ENCODE results near the gene MDH2.
"Not testable (repeated sequence)": the region's sequence is repeated elsewhere in the genome, so short reads cannot be mapped to it uniquely, and the experiment has no call there.

The MDH2 gene

DNA sequence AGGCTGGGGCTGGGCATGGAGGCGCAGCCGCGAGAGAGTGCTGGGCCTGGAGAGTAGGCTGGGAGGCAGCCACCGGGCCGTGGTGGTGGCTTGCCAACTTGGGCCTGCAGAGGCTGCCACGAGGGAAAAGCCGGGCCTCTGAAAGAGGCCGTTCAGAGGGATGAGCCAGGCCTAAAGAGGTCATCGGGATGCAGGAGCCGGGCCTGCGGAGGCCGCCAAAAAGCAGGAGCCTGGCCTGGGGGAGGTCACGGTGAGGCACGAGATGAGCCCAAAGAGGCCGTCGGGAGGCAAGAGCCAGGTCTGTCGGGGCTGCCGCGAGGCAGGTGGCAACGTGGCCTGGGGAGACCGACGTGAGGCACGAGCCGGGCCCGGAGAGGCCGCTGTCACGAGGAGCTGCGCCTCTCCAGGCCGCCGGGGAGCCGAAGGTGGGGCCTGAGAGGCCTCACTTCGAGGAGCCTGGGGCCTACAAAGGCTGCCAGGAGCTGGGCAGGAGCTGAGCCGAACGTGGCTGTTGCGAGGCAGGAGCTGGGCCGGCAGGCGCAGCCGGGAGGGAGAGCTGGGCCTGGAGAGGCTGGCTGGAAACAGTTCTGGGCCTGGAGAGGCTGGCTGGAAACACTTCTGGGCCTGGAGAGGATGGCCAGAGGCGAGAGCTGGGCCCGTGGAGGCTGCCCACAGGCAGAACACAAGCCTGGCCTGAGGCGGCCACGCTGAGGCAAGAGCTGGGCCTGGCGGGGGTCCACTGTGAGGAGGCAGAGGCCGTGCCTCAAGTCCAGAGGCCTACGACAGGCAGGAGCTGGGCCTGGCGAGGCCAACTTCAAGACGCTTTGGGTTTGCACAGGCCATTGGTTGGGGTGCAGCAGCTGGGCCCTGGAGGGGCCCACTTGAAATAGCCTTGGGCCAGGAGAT is 24.6 kb downstream of the MDH2 start:
- no peak for DNase-seq

DNA sequence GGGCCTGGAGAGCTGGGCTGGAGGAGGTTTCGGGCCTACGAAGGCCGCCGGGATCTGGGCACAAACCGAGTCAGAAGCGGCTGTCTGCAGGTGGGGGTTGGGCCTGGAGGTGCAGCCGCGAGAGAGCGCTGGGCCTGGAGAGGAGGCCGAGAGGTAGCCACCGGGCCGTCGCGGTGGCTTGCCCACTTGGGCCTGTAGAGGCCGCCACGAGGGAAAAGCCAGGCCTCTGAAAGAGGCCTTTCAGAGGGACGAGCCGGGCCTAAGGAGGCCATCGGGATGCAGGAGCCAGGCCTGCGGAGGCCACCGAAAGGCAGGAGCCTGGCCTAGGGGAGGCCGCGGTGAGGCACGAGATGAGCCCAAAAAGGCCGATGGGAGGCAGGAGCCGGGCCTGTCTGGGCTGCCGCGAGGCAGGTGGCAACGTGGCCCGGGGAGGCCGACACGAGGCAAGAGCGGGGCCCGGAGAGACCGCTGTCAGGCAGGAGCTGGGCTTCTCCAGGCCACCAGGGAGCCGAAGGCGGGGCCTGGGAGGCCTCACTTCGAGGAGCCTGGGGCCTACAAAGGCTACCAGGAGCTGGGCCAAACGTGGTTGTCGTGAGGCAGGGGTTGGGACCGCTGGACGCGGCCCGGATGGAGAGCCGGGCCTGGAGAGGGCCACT is 25.6 kb downstream of the MDH2 start:
- DNase-seq: no peak

DNA sequence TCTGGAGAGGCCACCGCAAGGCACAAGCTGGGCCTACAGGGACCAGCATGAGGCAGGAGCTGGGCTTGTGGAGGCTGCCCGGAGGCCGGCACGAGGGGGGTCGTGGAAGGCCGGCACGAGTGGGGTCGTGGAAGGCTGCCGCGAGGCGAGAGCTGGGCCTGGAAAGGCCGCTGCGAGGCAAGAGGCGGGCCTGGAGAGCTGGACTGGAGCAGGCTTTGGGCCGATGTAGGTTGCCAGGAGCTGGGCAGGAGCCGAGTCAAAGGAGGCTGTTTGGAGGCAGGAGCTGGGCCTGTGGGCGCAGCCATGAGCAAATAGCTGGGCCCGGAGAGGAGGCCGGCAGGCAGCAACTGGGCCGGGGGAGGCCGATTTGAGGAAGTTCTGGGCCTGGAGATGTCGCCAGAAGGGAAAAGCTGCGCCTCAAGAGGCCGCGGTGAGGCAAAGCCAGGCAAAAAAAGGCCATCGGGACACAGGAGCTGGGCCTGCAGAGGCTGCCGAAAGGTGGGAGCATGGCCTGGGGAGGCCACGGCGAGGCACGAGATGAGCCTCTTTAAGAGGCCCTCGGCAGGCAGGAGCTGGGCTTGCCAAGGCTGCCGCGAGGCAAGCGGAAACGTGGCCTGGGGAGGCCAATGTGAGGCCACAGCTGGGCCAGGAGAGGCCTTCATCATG is 26.5 kb downstream of the MDH2 start:
- no peak for DNase-seq

DNA sequence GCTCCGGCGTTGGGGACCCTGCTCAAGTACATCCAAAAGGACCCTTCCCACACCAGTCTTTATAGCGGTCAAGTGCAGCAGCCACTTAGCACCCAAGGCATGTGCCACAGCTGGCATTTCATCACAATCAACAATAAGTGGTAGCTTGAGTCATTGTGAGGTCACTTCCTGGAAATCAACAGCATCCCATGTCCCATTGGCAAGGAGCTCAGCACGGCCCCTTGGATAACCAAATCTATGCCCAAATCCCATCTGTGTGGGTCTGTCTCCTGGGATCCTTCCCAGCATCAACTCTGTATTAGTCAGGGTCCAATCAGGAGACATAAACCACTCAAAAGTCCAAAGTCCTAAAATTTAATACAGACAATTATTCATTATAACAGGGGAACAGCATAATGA is 27.1 kb downstream of the MDH2 start:
- peak; percentile 48 for DNase-seq

DNA sequence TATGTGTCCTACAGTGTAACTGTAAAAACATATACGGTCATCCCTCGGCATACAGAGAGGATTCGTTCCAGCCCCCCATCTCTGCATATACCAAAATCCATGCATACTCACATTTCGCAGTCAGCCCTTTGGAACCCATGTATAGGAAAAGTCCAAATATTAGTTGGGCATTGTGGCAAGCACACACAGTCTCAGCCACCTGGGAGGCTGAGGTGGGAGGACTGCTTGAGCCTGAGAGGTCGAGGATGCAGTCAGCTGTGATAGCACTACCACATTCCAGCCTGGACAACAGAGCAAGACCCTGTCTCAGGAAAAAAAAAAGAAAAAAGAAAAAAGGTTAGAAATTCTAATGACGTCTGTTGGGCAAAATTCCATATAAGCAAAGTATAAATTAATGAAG is 29.1 kb downstream of the MDH2 start:
- no peak for DNase-seq

DNA sequence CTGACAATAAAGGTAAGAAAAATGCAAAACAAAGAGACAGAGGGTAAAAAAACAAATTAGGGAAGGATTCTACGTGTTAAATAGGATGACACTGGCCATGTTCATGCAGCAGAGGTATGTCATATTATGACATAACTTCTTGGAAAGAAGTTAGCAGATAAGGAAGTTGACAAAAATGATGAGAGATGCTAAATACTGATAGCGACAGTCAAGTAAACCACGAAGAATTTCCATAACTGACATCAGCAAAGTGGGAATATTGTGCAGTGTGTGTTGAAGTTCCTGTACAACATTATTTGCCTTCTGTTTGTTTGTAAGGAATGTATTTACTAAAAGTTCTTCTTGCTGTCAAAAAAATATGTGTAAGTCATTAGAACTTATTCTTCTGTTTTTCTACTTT is 29.5 kb downstream of the MDH2 start:
- DNase-seq: peak; percentile 37

DNA sequence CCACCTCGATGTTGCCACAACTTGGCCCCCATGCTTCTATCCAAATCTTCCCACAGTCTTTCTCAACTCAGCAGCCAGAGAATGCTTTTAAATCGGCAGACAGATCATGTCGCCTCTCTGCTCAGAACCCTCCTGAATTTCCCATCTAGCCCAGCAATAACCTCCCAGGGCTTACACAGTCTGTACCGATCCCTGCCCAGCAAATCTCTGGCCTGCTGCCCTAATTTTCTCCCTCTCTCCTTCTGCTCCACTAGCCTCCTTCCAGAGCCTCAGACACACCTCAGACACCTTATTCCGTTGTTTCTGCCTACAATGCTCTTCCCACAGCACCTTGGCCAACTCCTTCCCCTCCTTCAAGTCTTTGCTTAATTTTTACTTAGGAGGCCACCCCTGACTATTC is 32.3 kb downstream of the MDH2 start:
- no peak for DNase-seq

DNA sequence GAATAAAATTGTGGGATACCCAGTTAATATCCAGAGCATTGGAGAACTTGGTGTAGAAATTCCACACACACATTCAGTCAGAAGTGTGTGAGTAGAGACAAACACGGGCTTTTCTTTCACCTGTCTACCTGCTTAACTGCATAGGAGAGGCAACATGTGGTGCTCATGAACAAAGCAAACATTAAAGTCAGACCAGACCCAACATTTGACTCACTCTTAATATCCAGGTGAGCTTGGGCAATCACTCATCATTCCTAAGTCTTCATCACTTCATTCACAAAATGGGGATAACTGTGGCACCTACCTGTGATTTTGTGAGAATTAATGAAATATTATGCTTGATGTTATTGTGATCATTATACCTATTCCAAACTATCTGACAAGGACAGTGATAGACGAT is 36.2 kb downstream of the MDH2 start:
- DNase-seq: not testable (repeated sequence)

DNA sequence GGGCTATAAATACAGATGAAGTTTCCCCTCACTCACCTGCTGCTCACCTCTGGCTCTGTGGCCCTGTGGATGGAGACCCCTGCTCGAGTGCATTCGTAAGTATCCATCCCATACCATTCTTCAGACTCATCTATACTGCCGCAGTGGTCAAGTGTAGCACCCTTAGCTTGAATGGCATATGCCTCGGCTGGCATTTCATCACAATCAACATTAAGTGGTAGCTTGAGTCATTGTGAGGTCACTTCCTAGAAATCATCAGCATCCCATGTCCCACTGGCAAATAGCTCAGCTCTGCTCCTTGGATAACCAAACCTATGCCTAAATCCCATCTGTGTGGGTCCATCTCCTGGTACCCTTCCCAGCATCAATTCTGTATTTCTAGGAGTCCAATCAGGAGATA is 38.2 kb downstream of the MDH2 start:
- peak; percentile 63 for DNase-seq

DNA sequence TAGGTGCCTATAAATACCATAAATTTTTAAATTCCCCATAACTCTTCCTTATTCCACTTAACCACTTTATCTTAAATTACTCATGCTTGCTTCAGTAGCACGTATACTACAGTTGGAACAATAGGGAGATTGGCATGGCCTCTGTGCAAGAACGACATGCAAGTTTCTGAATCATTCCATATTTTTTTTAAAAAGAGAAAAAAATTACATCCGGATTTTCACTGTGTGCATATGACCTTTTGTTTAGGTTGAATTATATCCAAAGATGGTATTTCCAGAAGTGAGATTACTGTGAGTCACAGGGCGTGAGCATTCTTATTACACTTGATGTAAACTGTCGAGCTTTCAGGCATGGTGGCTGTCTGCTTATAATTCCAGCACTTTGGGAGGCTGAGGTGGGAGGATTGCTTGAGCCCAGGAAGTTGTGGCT is 39.5 kb downstream of the MDH2 start:
- DNase-seq: peak; percentile 92

DNA sequence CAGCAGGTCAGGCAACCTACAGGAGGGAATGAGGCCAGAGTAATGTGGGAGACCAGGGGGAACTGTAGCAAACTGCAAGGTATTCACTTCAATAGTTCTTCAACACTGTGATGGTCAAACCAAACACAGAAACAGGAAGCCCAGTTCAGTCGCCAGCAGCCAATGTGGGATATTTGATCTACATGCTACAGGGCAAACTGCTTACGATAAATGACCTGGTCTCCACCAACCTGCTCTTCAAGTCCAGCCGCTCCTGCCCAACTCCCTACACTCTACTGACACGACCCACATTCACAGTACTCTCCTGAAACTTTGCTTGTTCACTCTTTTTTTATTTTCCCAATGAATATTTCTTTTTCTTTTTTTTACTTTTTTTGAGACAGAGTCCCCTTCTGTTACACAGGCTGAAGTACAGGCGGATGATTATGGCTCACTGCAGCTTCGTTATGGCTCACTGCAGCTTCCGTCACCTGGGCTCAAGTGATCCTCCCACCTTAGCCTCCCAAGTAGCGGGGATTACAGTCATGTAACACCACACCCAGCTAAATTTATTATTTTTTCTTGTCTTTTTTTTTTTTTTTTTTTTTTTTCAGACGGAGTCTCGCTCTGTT is 42.1 kb downstream of the MDH2 start:
- no peak for DNase-seq

DNA sequence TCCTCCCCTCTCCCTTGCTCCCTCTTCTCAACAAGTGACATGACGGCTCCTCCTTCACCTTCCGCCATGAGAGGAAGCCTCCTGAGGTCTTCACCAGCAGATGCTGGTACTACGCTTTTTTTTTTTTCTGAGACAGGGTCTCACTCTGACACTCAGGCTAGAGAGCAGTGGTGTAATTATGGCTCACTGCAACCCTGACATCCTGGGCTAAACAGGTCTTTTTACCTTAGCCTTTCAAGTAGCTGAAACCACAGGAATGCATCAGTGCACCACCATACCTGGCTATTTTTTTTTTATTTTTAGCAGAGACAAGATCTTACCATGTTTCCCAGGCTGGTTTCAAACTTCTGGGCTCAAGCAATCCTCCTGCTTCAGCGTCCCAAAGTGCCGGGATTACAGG is 43.6 kb downstream of the MDH2 start:
- DNase-seq: no peak

DNA sequence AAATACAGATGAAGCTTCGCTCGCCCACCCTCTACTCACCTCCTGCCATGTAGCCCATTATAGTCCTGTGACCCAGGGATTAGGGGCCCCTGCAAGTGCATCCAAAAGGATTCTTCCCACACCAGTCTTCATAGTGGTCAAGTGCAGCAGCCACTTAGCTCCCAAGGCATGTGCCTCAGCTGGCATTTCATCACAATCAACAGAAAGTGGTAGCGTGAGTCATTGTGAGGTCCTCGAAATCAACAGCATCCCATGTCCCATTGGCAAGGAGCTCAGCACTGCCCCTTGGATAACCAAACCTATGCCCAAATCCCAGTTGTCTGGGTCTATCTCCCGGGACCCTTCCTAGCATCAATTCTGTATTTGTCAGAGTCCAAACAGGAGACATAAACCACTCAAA is 45.6 kb downstream of the MDH2 start:
- peak; percentile 30 for DNase-seq

DNA sequence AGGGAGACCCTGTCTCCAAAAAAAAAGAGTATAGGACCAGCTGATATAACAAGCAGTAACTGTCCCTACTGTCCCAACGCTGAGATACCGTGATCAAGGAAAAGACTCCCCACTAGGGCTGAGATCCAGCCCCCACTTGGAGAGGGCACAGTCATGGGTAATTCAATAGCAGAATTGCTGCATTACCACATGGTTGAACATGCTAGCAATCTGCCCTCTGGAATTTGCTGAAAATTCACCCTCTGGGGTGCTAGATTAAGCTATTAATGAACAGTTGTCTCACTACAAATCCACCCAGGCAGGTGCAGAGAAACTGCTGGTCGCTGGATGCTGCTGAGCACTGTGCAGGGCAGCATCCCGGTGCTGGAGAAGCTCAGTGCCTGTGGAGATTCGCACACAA is 46.4 kb downstream of the MDH2 start:
- not testable (repeated sequence) for DNase-seq

DNA sequence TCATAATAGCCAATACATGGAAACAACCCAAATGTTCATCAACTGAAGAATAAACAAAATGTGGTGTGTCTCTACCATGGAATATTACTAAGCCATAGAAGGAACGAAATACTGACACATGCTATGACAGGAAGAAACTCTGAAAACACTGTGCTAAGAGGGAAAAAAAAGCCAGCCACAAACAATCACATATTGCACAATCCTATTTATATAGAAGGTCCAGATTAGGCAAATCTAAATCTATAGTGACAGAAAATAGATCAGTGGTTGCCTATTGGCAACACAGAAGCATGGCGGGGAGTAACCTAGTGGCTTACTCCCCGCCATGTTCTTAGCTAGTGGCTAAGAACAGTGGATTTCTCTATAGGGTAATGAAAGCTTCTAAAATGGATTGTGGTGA is 48.0 kb downstream of the MDH2 start:
- DNase-seq: no peak

DNA sequence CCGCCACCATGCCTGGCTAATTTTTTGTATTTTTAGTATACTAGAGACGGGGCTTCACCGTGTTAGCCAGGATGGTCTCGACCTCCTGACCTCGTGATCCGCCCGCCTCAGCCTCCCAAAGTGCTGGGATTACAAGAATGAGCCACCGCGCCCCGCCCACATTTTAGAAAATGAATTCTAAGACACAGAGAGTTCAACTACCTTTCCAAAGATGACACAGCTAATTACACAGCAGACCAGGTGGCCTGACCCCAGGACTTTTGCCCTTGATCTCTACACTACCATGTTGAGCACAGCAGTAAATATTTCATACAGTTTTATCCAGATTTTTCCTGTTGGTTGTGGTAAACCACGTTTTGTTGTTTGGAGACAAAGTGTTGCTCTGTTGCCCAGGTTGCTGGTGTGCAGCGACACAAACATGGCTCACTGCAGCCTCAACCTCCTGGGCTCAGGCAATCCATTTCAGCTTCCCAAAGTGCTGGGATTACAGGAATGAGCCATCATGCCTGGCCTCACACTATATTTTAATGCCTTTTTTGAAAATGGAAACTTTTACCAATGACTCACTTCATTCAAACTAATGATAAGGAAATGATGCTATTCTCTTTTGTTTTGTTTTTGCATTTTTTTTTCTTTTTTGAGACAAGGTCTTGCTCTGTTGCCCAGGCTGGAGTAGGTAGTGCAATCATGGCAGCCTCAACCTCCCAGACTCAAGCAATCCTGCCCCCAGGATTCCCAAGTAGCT is 54.0 kb downstream of the MDH2 start:
- peak; percentile 9 for DNase-seq

DNA sequence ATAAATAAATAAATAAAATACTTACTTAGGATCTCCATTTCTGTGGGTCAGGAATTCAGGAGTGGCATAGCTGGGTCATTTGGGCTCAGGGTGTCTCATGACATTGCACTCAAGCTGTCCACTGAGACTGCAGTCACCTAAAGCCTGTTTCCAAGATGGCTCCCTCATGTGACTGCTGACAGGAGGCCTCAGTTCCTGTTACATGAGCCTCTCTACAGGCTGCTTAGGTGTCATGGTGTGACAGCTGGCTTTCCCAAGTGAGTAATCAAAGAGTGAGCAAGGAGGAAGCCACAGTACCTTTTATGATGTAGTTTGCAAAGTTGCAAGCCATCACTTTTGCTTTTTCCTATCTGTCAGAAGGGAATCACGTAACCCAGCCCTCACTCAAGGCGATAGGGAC is 55.9 kb downstream of the MDH2 start:
- not testable (repeated sequence) for DNase-seq

DNA sequence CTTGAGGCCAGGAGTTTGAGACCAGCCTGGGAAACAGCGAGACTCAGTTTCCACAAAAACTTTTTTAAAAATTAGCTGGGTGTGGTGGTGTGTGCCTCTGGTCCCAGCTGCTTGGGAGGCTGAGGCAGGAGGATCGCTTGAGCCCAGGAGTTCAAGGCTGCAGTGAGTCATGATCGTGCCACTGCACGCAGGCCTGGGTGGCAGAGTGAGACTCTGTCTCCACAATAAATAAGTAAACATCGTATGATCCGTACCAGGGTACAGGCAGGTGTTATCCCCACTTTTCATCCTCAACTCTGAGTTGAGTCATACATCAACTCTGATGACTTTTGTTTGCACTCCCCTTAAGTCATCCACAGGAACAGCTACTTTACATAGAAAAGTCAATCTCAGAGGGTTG is 58.2 kb downstream of the MDH2 start:
- not testable (repeated sequence) for DNase-seq

DNA sequence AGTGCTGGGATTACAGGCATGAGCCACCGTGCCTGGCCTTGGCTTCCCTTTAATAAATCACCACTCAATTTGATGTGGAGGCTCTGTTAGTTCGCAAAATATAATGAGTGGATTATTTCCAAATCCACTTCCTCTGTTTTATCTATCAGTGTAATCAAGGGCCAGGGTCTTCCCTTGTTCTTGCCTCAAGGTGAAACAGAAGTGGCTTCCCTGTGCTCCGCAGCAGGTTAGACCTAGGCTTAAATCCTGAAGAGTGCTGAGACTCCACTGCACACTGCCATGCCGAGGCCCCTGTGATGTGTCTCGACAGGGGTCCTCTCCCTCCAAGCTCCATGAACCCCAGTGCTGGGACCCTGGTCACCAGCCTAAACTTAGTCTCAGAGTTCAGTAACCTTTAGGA is 59.0 kb downstream of the MDH2 start:
- DNase-seq: no peak

DNA sequence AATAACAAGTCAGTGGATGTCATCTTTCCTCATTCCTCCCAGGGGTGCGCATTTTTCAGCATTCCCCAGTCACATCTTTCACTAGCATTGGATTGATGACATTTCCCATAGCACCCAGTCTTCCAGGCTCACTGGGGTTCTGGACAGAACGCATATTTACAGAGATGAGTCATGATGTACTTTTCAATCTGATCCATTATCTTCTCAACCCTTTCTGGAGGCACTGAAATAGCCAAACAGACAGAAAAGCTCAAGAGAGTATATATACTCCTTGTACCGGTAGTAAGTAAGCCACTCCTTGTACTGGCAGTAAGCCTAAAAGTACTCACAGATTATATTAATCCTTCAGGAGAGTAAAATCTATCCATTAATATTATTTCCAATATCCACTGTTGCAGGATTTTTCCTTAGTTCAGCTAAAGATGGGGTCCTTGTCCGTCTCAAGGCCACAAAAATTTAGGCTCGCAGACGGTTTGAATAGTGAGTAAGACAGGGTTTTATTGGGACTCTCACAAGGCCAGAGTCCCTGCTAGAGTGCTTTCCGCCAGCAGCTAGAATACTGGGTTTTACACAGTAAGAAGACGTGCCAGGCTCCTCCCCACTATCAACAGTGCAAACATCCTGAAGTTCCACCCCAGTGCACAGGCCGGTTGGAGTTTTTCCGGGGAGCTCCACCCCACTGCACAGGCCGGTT is 60.8 kb downstream of the MDH2 start:
- peak; percentile 48 for DNase-seq

DNA sequence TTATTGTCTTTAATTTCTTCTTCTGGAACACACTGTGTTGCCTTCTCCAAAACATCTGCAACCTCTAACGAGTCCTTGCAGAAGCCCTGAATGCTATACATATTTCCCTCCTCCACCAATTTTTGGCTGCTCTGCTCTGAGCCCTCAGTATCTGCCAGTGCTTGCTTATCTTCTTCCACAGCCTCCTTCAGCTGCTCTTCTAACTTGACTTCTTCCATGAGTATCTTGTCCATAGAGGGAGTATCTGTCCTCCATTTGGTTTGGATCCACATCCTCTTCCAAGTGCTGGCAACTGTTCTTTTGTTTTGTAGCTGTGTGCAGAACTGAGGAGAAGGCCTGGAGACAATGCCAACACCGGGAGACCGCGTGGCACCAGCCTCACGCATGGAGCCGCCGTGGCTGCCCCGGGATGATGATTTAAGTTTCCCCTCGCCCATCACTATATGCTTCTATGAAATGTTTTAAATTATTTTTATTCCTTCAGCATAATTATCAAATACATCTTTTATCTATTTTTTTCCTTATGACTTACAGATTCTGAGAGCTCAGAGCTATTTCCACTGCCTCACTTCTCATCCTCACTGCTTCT is 65.2 kb downstream of the MDH2 start:
- not testable (repeated sequence) for DNase-seq

DNA sequence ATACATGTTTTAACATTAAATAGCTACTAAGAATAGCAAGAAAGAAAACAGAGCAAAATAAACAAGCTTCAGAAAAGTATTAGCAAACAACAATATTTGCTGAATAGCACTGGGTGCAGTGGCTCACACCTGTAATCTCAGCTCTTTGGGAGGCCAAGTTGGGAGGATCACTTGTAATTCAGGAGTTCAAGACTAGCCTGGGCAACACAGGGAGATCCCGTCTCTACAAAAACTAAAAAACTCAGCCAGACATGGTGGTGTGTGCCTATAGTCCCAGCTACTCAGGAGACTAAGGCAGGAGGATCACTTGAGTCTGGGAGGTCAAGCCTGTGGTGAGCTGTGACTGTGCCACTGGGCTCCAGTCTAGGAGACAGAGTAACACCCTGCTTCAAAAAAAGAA is 66.8 kb downstream of the MDH2 start:
- DNase-seq: not testable (repeated sequence)

Data from EL (cell line).